K562 (cell line): Measurements from ENCODE around the gene ITK. TPM values are rescaled to one million over a fixed set of nuclear protein-coding genes. Genes with fewer than 3 reads are reported as not detected.

ENCODE experiments used
- ARHGAP35 ChIP-seq: fragments of 450-650 bp; IDR thresholded peaks from 2 replicates; pipeline ENCODE4 v1.6.1; 2018; ENCODE audit not compliant: partially characterized antibody
- ASH1L ChIP-seq: fragments of 450-650 bp; IDR thresholded peaks from 2 replicates; pipeline ENCODE4 v1.6.1; 2018; ENCODE audit warnings: borderline replicate concordance, mild to moderate bottlenecking, low read depth; ENCODE audit not compliant: partially characterized antibody
- BRF1 ChIP-seq: IDR thresholded peaks from 3 replicates; pipeline ENCODE4 v1.6.1; 2011; ENCODE audit warnings: borderline replicate concordance, mild to moderate bottlenecking; ENCODE audit not compliant: insufficient read length; ENCODE audit errors: extremely low read depth
- BRF2 ChIP-seq: IDR thresholded peaks from 3 replicates; pipeline ENCODE4 v1.6.1; 2011; ENCODE audit warnings: borderline replicate concordance, mild to moderate bottlenecking; ENCODE audit not compliant: insufficient read length, insufficient read depth
- C11orf30 ChIP-seq: fragments of 450-650 bp; IDR thresholded peaks from 2 replicates; pipeline ENCODE4 v1.6.1; 2016; ENCODE audit warnings: low read depth, mild to moderate bottlenecking
- CEBPB ChIP-seq: fragments of 450-650 bp; IDR thresholded peaks from 2 replicates; pipeline ENCODE4 v1.6.1; 2016; ENCODE audit warnings: missing genetic modification characterization, missing compliant biosample characterization
- HMBOX1 ChIP-seq: sonication (generic); IDR thresholded peaks from 2 replicates; pipeline ENCODE4 v1.6.1; 2016
- HNRNPUL1 ChIP-seq: fragments of 200-400 bp; formaldehyde crosslinking; IDR thresholded peaks from 2 replicates; pipeline ENCODE4 v1.6.1; 2017; ENCODE audit warnings: low read length
- L3MBTL2 ChIP-seq: fragments of 450-650 bp; IDR thresholded peaks from 2 replicates; pipeline ENCODE4 v1.6.1; 2016; ENCODE audit warnings: mild to moderate bottlenecking, moderate library complexity
- MAZ ChIP-seq, 2 experiments: fragments of 450-650 bp in 1 of 2; sonication (generic) in 1 of 2; formaldehyde crosslinking; IDR thresholded peaks in 1 of 2; conservative IDR thresholded peaks in 1 of 2; 2 replicates each; pipeline versions ENCODE4 v1.4.0 to v1.5.0; 2020; ENCODE audit warnings: mild to moderate bottlenecking in 1 of 2, missing genetic modification reagents in 1 of 2
- NR2C1 ChIP-seq, 2 experiments: fragments of 450-650 bp; IDR thresholded peaks; 2 replicates each; pipeline ENCODE4 v1.6.1; 2017; ENCODE audit warnings: mild to moderate bottlenecking in 2 of 2, antibody characterized with exemption in 1 of 2, inconsistent platforms in 1 of 2, missing compliant biosample characterization in 1 of 2, missing genetic modification characterization in 1 of 2
- NR4A1 ChIP-seq, 2 experiments: fragments of 250-450 bp in 1 of 2; fragments of 450-650 bp in 1 of 2; sonication (Bioruptor Pico) in 1 of 2; IDR thresholded peaks; 2 replicates each; pipeline versions ENCODE4 v1.4.0 to v1.6.1; 2016 to 2020; ENCODE audit warnings: mild to moderate bottlenecking in 2 of 2, missing compliant biosample characterization in 1 of 2, missing genetic modification characterization in 1 of 2, moderate library complexity in 1 of 2
- NRF1 ChIP-seq, 2 experiments: fragments of 450-650 bp; IDR thresholded peaks in 1 of 2; conservative IDR thresholded peaks in 1 of 2; 2 replicates each; pipeline ENCODE4 v1.6.1; 2014; ENCODE audit warnings: mild to moderate bottlenecking in 2 of 2
- RBFOX2 ChIP-seq: fragments of 200-400 bp; formaldehyde crosslinking; IDR thresholded peaks from 2 replicates; pipeline ENCODE4 v1.6.1; 2017; ENCODE audit warnings: low read depth, mild to moderate bottlenecking, low read length, moderate library complexity
- RHOXF2B ChIP-seq: fragments of 250-450 bp; sonication (Bioruptor Pico); conservative IDR thresholded peaks from 2 replicates; pipeline ENCODE4 v1.5.1; 2021
- SOX6 ChIP-seq: fragments of 450-650 bp; IDR thresholded peaks from 2 replicates; pipeline ENCODE4 v1.6.1; 2014; ENCODE audit warnings: mild to moderate bottlenecking
- ZNF134 ChIP-seq: fragments of 250-450 bp; sonication (Bioruptor Pico); conservative IDR thresholded peaks from 2 replicates; pipeline ENCODE4 v1.4.0; 2020
- ZNF146 ChIP-seq: IDR thresholded peaks from one replicate; pipeline ENCODE4 v1.6.1; 2018; ENCODE audit warnings: missing compliant biosample characterization; ENCODE audit not compliant: unreplicated experiment
- ZNF395 ChIP-seq: fragments of 200-800 bp; sonication (Bioruptor generic); IDR thresholded peaks from 2 replicates; pipeline ENCODE4 v1.6.1; 2017; ENCODE audit warnings: missing genetic modification characterization, missing compliant biosample characterization
- ZNF41 ChIP-seq: fragments of 250-450 bp; sonication (Bioruptor Pico); conservative IDR thresholded peaks from 2 replicates; pipeline ENCODE4 v1.4.0; 2020; ENCODE audit warnings: mild to moderate bottlenecking
- ZNF589 ChIP-seq: fragments of 200-800 bp; sonication (Bioruptor generic); IDR thresholded peaks from 2 replicates; pipeline ENCODE4 v1.6.1; 2016; ENCODE audit warnings: low read depth, missing genetic modification characterization, missing compliant biosample characterization
- ZNF79 ChIP-seq: fragments of 250-450 bp; sonication (Bioruptor Pico); IDR thresholded peaks from 2 replicates; pipeline ENCODE4 v1.4.0; 2020; ENCODE audit warnings: low read depth, mild to moderate bottlenecking, moderate library complexity
- polyA plus RNA-seq, 8 experiments: library from polyadenylated mRNA; depleted of rRNA in 4 of 8; stranded (reverse) in 5 of 8; unstranded in 3 of 8; fragments of >200 nt; fragmentation: Nextera tagmentation in 2 of 8; fragmentation: Illumina TruSeq in 1 of 8; extraction: Ambion mirVana in 2 of 8; extraction: Trizol in 1 of 8; gene quantifications; 2 replicates each; pipeline versions ENCODE4 v1.2.1 to v1.2.3, GENCODE V29; 2011 to 2014; ENCODE audit warnings: inconsistent platforms in 1 of 8, missing spikeins in 1 of 8
- total RNA-seq, 7 experiments: library from RNA; depleted of rRNA in 6 of 7; stranded (reverse); fragments of >200 nt in 6 of 7; fragmentation: Illumina TruSeq in 2 of 7; extraction: Trizol in 2 of 7; gene quantifications; 2 replicates each; pipeline versions ENCODE4 v1.2.1 to v1.2.3, GENCODE V29; 2011 to 2021; ENCODE audit warnings: low replicate concordance in 1 of 7
- TF ChIP-seq, protein P1 (sequence below), 2 experiments: fragments of 450-650 bp in 1 of 2; sonication (generic) in 1 of 2; formaldehyde crosslinking in 1 of 2; IDR thresholded peaks in 1 of 2; conservative IDR thresholded peaks in 1 of 2; 2 replicates each; pipeline versions ENCODE4 v1.6.1 to v1.8.1; 2016 to 2023; ENCODE audit warnings: mild to moderate bottlenecking in 2 of 2, moderate library complexity in 2 of 2, inconsistent platforms in 1 of 2, missing genetic modification reagents in 1 of 2

ITK gene
- total and polyA plus RNA-seq, 9 of the 15 experiments (the other 6 are each of a cell fraction or from before 2014, with no cell fraction given): 0.04 to 0.75 TPM; not detected in 7

DNA sequence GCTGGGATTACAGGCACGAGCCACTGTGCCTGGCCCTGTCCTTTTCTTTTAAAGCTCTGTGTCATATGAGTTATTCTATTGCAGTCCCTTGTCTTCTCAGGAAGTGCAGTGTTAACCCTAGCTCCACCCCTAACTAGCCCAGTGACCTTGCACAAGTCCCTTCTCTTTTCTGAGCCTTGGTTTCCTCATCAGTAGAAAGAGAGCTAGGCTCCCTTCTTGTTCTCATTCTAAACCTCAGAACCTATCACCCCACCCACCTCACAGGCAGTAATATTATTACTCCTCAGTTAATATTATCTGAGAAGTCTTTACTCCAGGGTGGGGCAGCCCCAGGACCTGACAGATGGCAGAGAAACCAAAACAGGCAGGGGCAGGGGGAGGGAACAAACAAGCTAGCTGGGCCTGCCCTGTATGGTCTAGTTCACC is 92.5 kb downstream of the ITK start (continued):
- no peak for TF ChIP-seq NR2C1 (IDR thresholded peaks at IDR 0.05)
- TF ChIP-seq NR2C1 (tag; IDR thresholded peaks at IDR 0.05): peak; percentile 39; the same call in 1 of the 2 replicates
- TF ChIP-seq ZNF395 (CRISPR knock-in tag): peak; percentile 71; the same call in 1 of the 2 replicates
- TF ChIP-seq ZNF134: peak; percentile 76
- 0 out of 2 replicates have a peak, but pooled peaks have one; percentile 27 for TF ChIP-seq L3MBTL2
- TF ChIP-seq NRF1 (conservative IDR thresholded peaks at IDR 0.05 in 1 of 2, IDR thresholded peaks at IDR 0.05 in 1 of 2): 0 out of 4 replicates have a peak, but pooled peaks of 1 of the 2 experiments have one; percentile 12
- no peak for TF ChIP-seq RHOXF2B (CRISPR knock-in tag)
- 0 out of 2 replicates have a peak, but pooled peaks have one; percentile 37 for TF ChIP-seq ZNF41 (CRISPR knock-in tag)
- TF ChIP-seq MAZ (CRISPR knock-in tag; conservative IDR thresholded peaks at IDR 0.05 in 1 of 2, IDR thresholded peaks at IDR 0.05 in 1 of 2): 0 out of 4 replicates have a peak, but pooled peaks of 1 of the 2 experiments have one; percentile 26
- TF ChIP-seq HNRNPUL1: no peak
- TF ChIP-seq RBFOX2: 0 out of 2 replicates have a peak, but pooled peaks have one; percentile 15
- TF ChIP-seq, protein P1, sequence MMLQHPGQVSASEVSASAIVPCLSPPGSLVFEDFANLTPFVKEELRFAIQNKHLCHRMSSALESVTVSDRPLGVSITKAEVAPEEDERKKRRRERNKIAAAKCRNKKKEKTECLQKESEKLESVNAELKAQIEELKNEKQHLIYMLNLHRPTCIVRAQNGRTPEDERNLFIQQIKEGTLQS (IDR thresholded peaks at IDR 0.05): no peak
- TF ChIP-seq, protein P1 (CRISPR knock-in tag; conservative IDR thresholded peaks at IDR 0.05): no peak
- peak; percentile 42; the same call in 1 of the 2 replicates for TF ChIP-seq NR4A1 (CRISPR knock-in tag; IDR thresholded peaks at IDR 0.05)
- 0 out of 2 replicates have a peak, but pooled peaks have one; percentile 30 for TF ChIP-seq NR4A1 (tag; IDR thresholded peaks at IDR 0.05)
- no peak for TF ChIP-seq C11orf30
- peak; percentile 69 for TF ChIP-seq HMBOX1
- TF ChIP-seq CEBPB (tag): peak; percentile 50
- TF ChIP-seq BRF2: no peak
- TF ChIP-seq ZNF589 (CRISPR knock-in tag): peak; percentile 39; the same call in 1 of the 2 replicates
- TF ChIP-seq ZNF146 (CRISPR knock-in tag): no peak
- TF ChIP-seq SOX6: 0 out of 2 replicates have a peak, but pooled peaks have one; percentile 26
- TF ChIP-seq BRF1: no peak
- TF ChIP-seq ASH1L: no peak
- no peak for TF ChIP-seq ARHGAP35
- peak; percentile 23; the same call in 1 of the 2 replicates for TF ChIP-seq ZNF79
